Spinal cord (tissue), 10 donors: ENCODE results near the gene OLIG1. TPM values are rescaled to one million over a fixed set of nuclear protein-coding genes. Genes with fewer than 3 reads are reported as not detected.

Source experiments
- DNase-seq, 6 donors: peaks; one replicate each; pipeline versions ENCODE4 v3.0.0 to v3.0.0-alpha.2; 2013 to 2015; ENCODE audit warnings: low spot score in 6 of 6, low read depth in 4 of 6
- H3K27ac ChIP-seq: one replicate; pipeline ENCODE4 v1.5.1; 2013; ENCODE audit warnings: low read depth, low read length, control low read depth
- H3K27me3 ChIP-seq: one replicate; pipeline ENCODE4 v1.6.1; 2013; ENCODE audit warnings: low read length; ENCODE audit not compliant: control insufficient read depth, insufficient read depth
- H3K36me3 ChIP-seq: one replicate; pipeline ENCODE4 v1.6.1; 2013; ENCODE audit warnings: low read length; ENCODE audit not compliant: control insufficient read depth, insufficient read depth
- H3K4me1 ChIP-seq: one replicate; pipeline ENCODE4 v1.6.1; 2013; ENCODE audit warnings: low read length; ENCODE audit not compliant: control insufficient read depth, insufficient read depth
- H3K4me3 ChIP-seq: one replicate; pipeline ENCODE4 v1.5.1; 2013; ENCODE audit warnings: low read depth, low read length, control low read depth
- H3K9me3 ChIP-seq: one replicate; pipeline ENCODE4 v1.6.1; 2013; ENCODE audit warnings: low read length; ENCODE audit not compliant: control insufficient read depth, insufficient read depth
- WGBS: methylation state at CpG from one replicate; pipeline ENCODE4 v1.1.5; 2013; ENCODE audit warnings: missing lambda C conversion rate; ENCODE audit not compliant: insufficient coverage; 5-methylcytosine and 5-hydroxymethylcytosine counted together
- long read RNA-seq, 4 donors: transcript quantifications; one replicate each; lab custom pipeline, GENCODE V29; 2026
- polyA plus RNA-seq, 2 donors: library from polyadenylated mRNA; unstranded; fragments of 120-200 nt; gene quantifications; one replicate each; pipeline ENCODE4 v1.2.1, GENCODE V29; 2013; ENCODE audit not compliant: insufficient read length in 2 of 2
- total RNA-seq, 2 donors: library from RNA; depleted of rRNA in 1 of 2; stranded (reverse); fragments of 120-200 nt in 1 of 2; fragments of >200 nt in 1 of 2; gene quantifications; one replicate each; pipeline versions ENCODE4 v1.2.3 to v1.2.4, GENCODE V29; 2013 to 2014
- donor health status: healthy.

OLIG1 gene, protein sequence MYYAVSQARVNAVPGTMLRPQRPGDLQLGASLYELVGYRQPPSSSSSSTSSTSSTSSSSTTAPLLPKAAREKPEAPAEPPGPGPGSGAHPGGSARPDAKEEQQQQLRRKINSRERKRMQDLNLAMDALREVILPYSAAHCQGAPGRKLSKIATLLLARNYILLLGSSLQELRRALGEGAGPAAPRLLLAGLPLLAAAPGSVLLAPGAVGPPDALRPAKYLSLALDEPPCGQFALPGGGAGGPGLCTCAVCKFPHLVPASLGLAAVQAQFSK
- 10 to 100 TPM; 27.5 to 32.3 TPM for total RNA-seq
- polyA plus RNA-seq = 100 to 1,000 TPM; 320 to 405 TPM
- long read RNA-seq, donor 1, transcript OLIG1-201 (1 exons, 2,277 nt) = major isoform, 309 of 331 reads
- long read RNA-seq, donor 1, transcript OLIG1-202 (2 exons, 1,083 nt) = minor isoform, 16 of 331 reads
- long read RNA-seq, donor 1, transcript OLIG1-203 (2 exons, 400 nt) = minor isoform, 6 of 331 reads
- long read RNA-seq, donor 1, partial matches to known transcripts = 0 of 331 reads
- long read RNA-seq, donor 1, other reads (novel, unspliced or antisense) = 0 of 331 reads
- long read RNA-seq, donor 2, transcript OLIG1-201 (1 exons, 2,277 nt) = major isoform, 171 of 180 reads
- long read RNA-seq, donor 2, transcript OLIG1-202 (2 exons, 1,083 nt) = minor isoform, 6 of 180 reads
- long read RNA-seq, donor 2, partial matches to known transcripts = 0 of 180 reads
- long read RNA-seq, donor 2, other reads (novel, unspliced or antisense) = 0 of 180 reads
- long read RNA-seq, donor 3, transcript OLIG1-201 (1 exons, 2,277 nt) = major isoform, 139 of 144 reads
- long read RNA-seq, donor 3, partial matches to known transcripts = 0 of 144 reads
- long read RNA-seq, donor 3, other reads (novel, unspliced or antisense) = 0 of 144 reads
- long read RNA-seq, donor 4, partial matches to known transcripts = 0 of 1 reads
- long read RNA-seq, donor 4, other reads (novel, unspliced or antisense) = 0 of 1 reads

- Histone ChIP-seq H3K27ac (peak within 1 kb of the TSS; percentile 44), H3K27me3 (peaks cover 70% of the 10 kb centered on the region), H3K9me3 (peaks cover 5% of the 10 kb centered on the region), H3K4me1 (peaks cover 27% of the 10 kb centered on the region), H3K36me3 (peaks cover 4% of the 10 kb centered on the region), H3K4me3 (peak within 1 kb of the TSS; percentile 55)
- peak in 3 of 6 donors; percentile 54 to 86 (median 77) for DNase-seq
- WGBS = under 1% methylated on average over 82 of the region's 82 CpGs
Observed at GRCh38 chr21:33069994-33070743, at the start of gene OLIG1. OLIG1 (plus strand) TSS chr21:33070141; CDS start chr21:33070247, 106 bp downstream.

DNA sequence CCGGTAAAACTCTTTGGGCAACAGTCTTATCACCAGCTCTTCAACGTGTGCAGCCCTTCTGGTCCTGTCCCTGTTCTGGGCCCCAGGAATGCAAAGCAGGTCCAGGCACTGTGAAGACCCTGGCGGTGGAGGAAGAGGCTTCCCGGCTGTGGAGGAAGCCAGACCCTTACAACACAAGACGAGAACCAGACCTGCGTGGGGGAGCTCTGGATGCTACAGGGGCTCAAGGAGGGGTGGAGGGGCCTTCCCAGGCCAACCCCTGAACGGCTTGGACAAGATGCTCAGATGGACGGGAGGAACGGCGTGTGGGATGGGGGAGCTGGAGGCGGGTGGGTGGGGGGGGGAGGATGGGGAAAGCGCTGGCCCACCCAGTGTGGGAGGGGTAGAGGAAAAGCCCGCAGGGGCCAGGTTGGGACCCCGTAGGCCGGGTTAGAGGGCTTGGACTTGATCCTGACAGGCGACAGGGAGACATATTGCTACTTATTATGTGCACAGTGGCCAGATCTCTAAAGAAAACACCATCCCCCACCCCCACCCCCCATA, 49.3 kb upstream of the OLIG1 start:
- peaks cover 51% of the 10 kb centered on the region for H3K4me1 ChIP-seq
- H3K27me3 ChIP-seq = peaks cover 93% of the 10 kb centered on the region
- H3K36me3 ChIP-seq = no peaks in the 10 kb centered on the region
- H3K9me3 ChIP-seq = no peaks in the 10 kb centered on the region
- DNase-seq = peak in 2 of 6 donors; percentile 2 to 17
- peak overlapping the region; percentile 18 for H3K4me3 ChIP-seq
- 6% methylated on average over 2 of the region's 16 CpGs for WGBS
- no peak overlapping the region for H3K27ac ChIP-seq

DNA sequence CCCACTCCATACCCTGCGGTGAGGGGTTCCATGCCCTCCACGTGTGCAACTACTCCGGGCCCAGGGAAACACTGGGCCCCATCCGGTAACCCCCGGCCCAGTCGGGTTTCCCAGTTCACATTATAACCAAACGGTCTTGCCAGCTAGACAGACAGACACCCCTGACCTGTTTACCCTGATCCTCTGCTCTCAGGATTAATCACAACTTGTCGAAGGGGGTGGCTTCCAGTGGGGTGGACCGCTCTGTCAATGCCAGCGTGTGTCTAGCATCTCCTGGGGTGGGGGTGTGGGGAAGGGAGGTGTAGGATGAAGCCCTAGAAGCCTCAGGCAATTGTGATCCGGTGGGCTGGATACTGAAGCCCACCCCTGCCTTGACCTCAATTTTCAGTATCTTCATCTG, 48.8 kb upstream of the OLIG1 start:
- Histone ChIP-seq H3K4me3 (no peak overlapping the region), H3K27me3 (peaks cover 94% of the 10 kb centered on the region), H3K9me3 (no peaks in the 10 kb centered on the region), H3K36me3 (no peaks in the 10 kb centered on the region), H3K27ac (no peak overlapping the region), H3K4me1 (peaks cover 56% of the 10 kb centered on the region)
- WGBS = 34% methylated on average over 9 of the region's 11 CpGs
- no peak for DNase-seq

- Histone ChIP-seq H3K9me3 (no peaks in the 10 kb centered on the region), H3K36me3 (peaks cover 3% of the 10 kb centered on the region), H3K27me3 (peaks cover 94% of the 10 kb centered on the region), H3K4me3 (no peak overlapping the region), H3K27ac (no peak overlapping the region), H3K4me1 (peaks cover 61% of the 10 kb centered on the region)
- 45% methylated on average over 2 of the region's 4 CpGs for WGBS
- no peak for DNase-seq
Observed at GRCh38 chr21:33021667-33022066, 48.3 kb upstream of the OLIG1 start.

DNA sequence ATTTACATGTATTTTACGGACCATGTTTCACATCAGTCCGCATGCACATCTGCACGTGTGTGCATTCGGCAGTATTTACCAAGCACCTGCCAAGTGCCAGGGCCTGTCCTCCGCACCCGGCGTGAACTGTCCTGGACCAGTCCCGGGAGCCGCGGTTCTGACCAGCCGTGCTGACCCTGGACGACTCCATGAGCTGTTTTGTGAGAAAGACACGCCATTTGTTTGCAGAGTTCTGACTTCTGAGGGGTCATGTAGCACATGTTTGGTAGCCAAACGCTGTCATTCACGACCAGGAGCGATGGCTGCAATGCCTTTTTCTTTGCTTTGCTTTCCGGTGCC, 47.5 kb upstream of the OLIG1 start:
- H3K27ac ChIP-seq = peak overlapping the region; percentile 37
- no peak overlapping the region for H3K4me3 ChIP-seq
- H3K9me3 ChIP-seq = no peaks in the 10 kb centered on the region
- 12% methylated on average over 17 of the region's 17 CpGs for WGBS
- H3K4me1 ChIP-seq = peaks cover 62% of the 10 kb centered on the region
- peaks cover 95% of the 10 kb centered on the region for H3K27me3 ChIP-seq
- DNase-seq = no peak
- peaks cover 9% of the 10 kb centered on the region for H3K36me3 ChIP-seq

DNA sequence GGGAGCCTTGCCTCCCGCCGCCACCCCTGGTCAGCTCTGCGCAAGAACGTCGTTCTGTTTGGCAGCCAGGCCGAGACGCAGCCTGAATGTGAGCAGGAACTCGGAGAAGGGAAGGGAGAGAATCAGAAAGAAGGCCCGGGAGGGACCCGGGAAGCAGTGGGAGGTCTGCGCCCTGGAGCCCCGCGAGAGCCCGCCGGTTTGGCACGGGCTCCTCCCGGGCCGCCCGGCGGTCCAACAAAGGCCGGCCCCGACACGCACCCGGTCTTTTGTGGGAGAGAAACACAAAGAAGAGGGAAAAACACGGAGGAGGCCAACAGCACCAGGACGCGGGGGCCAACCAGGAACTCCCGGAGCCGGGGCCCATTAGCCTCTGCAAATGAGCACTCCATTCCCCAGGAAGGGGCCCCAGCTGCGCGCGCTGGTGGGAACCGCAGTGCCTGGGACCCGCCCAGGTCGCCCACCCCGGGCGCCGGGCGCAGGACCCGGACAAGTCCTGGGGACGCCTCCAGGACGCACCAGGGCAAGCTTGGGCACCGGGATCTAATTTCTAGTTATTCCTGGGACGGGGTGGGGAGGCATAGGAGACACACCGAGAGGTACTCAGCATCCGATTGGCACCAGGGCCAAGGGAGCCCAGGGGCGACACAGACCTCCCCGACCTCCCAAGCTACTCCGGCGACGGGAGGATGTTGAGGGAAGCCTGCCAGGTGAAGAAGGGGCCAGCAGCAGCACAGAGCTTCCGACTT, 46.9 kb upstream of the OLIG1 start:
- Histone ChIP-seq H3K9me3 (no peaks in the 10 kb centered on the region), H3K4me1 (peaks cover 62% of the 10 kb centered on the region), H3K36me3 (peaks cover 14% of the 10 kb centered on the region), H3K4me3 (peak overlapping the region; percentile 22), H3K27me3 (peaks cover 94% of the 10 kb centered on the region), H3K27ac (peak overlapping the region; percentile 37)
- DNase-seq = peak in 2 of 6 donors; percentile 45 to 64
- WGBS = under 1% methylated on average over 51 of the region's 52 CpGs

GRCh38 chr21:33023574-33024200, 46.3 kb upstream of the OLIG1 start:
- Histone ChIP-seq H3K4me1 (peaks cover 63% of the 10 kb centered on the region), H3K36me3 (peaks cover 17% of the 10 kb centered on the region), H3K4me3 (peak overlapping the region; percentile 22), H3K27ac (peak overlapping the region; percentile 44), H3K27me3 (peaks cover 95% of the 10 kb centered on the region), H3K9me3 (no peaks in the 10 kb centered on the region)
- peak in 2 of 6 donors; percentile 44 to 73 for DNase-seq
- 2% methylated on average over 46 of the region's 49 CpGs for WGBS
